HG02885 (cell line): ENCODE results near the gene PLD3.

Source experiments
- ATAC-seq: cut with Tn5 transposase; IDR thresholded peaks from one replicate; pipeline ENCODE4 v1.9.1; 2021; ENCODE audit warnings: mild to moderate bottlenecking; ENCODE audit not compliant: unreplicated experiment, poor library complexity

PLD3 gene, protein sequence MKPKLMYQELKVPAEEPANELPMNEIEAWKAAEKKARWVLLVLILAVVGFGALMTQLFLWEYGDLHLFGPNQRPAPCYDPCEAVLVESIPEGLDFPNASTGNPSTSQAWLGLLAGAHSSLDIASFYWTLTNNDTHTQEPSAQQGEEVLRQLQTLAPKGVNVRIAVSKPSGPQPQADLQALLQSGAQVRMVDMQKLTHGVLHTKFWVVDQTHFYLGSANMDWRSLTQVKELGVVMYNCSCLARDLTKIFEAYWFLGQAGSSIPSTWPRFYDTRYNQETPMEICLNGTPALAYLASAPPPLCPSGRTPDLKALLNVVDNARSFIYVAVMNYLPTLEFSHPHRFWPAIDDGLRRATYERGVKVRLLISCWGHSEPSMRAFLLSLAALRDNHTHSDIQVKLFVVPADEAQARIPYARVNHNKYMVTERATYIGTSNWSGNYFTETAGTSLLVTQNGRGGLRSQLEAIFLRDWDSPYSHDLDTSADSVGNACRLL

DNA sequence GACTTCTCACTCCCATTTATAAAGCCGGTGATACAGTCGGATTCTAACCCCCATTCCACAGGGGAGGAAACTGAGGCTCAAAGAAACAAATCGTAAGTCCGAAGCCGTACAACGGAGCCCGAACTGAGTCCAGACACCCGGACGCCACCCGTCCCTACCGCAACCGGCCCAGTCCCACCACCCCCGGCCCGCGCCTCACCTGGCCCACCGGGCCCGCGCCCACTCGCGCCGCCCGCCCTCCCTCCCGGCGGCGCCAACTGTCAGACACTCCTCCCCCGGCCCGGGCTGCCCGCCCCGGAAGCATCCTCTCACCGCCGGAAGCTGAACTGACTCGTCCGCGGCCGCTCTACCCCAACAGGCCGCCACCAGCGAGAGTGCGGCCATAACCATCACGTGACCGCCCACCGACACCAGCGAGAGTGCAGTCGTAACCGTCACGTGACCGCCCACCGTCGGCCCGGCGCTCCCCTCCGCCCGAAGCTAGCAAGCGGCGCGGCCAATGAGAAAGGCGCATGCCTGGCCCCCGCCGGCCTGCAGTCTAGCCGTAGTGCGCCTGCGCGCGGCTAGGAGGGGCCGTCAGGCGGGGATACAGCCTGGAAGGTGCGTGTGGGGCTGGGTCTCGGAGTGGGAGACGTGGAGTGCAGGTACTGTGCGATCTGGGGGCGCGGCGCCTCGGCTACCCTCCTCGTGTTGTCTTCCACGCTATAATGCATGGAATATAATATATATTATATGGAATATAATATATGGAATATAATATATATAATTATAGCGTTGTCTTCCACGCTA lies at the start of gene PLD3, which contains the start of gene C19orf47:
PLD3 (plus strand) TSS at position 571 of the 789 bp plus-strand sequence. CDS start 17,789 bp downstream, outside the sequence.
C19orf47 (minus strand) TSS at position 273 of the 789 bp plus-strand sequence. CDS start 6,540 bp downstream, outside the sequence.
- peak; percentile 97 for ATAC-seq

DNA sequence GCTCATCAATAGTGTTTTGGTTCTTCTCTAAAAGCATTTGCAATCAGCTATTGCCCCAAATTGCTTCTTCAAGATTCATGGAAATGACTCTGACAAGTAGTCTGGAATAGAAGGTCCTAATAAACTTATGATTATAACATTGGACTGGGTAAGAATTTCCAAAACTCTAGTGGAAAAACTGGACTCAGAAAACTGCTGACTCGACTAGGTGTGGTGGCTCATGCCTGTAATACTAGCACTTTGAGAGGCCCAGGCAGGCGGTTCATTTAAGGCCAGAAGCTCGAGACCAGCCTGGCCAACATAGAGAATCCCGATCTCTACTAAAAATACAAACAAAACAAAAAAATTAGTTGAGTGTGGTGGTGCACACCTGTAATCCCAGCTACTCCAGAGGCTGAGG lies 47.8 kb upstream of the PLD3 start:
- ATAC-seq, result no peak

DNA sequence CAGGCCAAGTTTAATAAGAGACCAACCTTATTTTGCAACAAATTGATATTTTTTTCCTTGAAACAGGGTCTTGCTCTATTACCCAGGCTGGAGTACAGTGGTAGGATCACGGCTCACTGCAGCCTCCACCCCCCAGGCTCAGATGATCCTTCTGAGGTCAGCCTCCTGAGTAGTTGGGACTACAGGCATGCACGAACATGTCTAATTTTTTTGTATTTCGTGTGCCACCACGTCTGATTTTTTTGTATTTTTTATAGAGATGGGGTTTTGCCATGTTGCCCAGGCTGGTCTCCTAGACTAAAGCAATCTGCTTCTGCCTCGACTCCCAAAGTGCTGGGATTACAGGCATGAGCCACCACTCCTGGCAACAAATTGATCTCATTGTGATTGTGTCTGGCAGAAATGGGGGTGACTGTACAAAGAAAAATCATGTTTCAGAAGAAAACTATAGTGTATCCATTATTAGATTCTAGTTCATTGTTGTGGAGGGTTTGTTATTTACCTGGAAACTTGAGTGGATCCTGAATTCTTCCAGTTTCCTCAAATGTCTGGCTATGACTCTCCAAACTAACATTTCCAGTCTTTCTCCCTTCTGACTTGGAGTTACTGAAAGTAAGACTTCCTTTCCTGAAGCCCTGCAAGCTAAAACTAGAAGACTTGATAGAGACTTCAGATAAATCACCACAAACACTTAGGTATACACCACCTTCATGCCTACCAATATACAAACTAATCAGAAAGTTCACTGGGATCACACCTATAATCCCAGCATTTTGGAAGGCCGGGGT lies 46.1 kb upstream of the PLD3 start:
- ATAC-seq, result no peak

GRCh38 chr19:40303765-40304164 lies 44.7 kb upstream of the PLD3 start:
- no peak for ATAC-seq

- no peak for ATAC-seq
Observed at GRCh38 chr19:40304306-40304705, 44.2 kb upstream of the PLD3 start.

DNA sequence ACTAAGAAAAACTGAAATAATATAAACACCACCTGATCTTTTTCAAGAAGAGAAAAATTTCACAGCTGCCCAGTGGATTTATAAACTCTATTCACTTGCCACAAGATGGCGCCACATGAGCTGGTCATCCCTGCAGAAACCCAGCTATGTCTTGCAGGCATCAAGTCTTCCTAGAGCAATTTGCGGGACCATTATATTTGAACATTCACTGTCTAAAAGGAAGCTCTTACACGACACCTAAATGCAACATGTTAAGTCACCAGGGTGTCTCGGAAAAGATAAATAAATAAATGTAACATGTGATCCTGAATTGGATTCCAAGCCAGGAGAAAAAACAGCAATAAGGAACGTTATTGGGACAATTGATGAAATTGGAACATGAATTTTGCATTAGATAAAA lies 43.1 kb upstream of the PLD3 start:
- no peak for ATAC-seq

DNA sequence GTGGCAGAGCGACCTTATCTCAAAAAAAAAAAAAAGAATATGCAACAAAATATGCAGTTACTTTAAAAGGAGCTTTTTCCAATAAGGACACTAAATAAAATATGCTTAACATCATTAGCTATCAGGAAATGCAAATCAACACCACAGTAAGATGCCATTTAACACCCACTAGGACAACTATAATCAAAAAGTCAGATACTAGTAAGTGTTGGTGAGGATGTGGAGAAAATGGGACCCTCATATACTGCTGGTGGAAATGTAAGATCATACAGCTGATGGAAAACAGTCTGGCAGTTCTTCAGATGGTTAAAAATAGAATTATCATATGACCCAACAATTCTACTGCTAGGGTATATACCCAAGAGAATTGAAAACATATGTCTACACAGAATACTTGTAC lies 38.8 kb upstream of the PLD3 start:
- ATAC-seq, result no peak

DNA sequence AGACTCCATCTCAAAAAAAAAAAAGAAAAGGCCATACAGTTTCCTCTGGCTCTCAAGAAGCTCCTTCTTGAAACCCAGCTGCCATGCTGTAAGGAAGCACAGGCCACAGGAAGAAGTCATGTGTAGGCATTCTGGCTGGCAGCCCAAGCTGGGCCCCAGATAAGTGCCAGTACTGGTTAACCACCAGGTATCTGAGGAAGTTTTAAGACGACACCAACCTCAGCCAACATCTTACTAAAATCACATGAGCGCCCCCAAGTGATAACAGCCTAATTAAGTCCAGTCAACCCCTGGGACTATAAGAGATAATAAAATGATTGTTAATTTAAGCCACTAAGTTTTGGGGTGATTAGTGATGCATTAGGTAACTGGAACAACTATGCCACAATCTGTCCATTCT lies 36.0 kb upstream of the PLD3 start:
- ATAC-seq, result no peak

DNA sequence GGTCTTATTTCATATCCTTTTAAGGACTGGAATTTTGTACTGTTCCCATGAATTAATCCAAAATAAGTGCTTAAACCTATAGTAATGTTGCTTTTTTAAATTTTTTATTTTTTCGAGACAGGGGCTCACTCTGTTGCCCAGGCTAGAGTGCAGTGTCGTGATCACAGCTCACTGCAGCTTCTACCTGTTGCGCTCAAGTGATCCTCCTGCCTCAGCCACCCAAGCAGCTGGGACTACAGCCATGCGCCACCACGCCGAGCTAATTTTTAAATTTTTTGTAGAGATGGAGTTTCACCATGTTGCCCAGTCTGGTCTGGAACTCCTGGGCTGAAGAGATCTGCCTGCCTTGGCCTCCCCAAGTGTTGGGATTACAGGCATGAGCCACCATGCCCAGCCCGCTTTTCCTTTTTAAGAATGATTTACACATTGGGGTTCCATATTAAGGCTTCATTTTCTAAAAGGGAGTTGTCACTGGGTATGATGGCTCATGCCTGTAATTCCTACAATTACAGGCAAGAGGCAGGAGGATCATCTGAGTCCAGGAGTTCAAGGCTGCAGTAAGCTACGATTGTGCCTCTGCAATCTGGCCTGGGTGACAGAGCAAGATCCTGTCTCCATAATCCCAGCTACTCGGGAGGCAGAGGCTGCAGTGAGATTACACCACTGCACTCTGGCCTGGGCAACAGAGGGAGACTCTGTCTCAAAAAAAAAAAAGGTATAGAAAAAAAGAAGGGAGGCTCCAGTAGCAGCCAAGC lies 35.1 kb upstream of the PLD3 start:
- no peak for ATAC-seq

DNA sequence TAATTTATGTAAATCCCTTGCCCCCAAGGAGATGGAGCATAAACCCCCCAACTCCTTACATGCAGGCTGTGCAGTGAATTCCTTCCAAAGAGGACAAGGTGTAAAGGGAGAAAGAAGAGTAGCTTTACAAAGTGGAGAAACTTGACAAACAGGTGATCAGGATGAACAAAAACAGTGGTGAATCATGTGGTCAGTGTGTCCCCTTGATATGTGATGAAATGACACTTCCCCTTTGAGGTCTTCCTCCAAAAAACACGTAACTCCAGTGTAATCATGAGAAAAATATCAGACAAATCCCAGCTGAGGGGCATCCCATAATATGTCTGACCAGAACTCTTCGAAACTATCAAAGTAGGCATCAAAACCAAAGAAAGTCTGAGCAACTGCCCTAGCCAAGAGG lies 33.8 kb upstream of the PLD3 start:
- ATAC-seq, result no peak

DNA sequence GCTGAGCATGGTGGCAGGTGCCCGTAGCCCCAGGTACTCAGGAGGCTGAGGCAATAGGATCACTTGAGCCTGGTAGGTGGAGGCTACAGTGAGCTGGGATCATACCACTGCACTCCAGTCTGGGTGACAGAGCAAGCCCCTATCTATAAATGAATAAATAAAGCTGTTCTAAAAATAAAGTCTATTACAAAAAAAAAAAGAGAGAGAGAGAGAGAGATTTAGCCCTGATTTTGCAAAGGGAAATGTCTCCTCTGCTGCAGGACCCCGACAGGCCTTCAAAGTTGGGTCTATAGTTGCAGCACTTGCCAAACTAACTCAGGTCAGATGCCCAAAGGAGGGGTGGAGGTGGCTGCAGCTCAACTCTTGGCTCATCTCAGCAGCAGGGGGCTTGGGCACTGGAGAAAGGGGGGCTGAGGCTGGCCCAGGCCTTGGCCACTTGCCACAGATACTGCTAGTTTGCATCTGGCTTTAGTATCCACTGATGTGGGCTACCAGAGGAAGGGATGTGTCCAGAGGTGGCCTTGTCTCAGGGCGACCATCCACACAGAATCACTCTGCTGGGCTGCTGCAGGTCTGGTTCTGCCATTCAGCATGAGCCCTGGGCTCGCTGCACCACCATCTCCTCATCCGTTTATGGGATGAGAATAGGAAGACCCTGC lies 32.6 kb upstream of the PLD3 start:
- ATAC-seq, result no peak

GRCh38 chr19:40317338-40317737 lies 31.2 kb upstream of the PLD3 start:
- ATAC-seq, result no peak

DNA sequence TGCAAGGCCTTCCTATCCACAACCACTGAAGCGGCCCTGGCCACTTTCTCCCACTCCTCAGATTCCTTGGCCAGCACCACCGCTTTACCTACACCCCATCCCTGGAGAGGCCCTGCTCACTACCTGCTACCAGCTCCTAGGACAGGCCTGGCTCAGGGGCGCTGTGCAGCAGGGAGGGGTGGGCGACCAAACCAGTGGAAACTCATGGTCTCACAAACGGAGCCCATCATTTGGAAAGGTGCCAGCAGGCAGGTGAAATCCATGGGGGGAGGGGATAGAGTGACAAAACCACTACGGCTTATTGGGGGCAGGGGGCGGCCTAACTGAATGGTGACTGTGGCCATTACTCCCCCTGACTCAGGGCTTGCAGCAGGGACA lies 27.9 kb upstream of the PLD3 start:
- no peak for ATAC-seq

GRCh38 chr19:40321076-40321475 lies 27.4 kb upstream of the PLD3 start:
- no peak for ATAC-seq

DNA sequence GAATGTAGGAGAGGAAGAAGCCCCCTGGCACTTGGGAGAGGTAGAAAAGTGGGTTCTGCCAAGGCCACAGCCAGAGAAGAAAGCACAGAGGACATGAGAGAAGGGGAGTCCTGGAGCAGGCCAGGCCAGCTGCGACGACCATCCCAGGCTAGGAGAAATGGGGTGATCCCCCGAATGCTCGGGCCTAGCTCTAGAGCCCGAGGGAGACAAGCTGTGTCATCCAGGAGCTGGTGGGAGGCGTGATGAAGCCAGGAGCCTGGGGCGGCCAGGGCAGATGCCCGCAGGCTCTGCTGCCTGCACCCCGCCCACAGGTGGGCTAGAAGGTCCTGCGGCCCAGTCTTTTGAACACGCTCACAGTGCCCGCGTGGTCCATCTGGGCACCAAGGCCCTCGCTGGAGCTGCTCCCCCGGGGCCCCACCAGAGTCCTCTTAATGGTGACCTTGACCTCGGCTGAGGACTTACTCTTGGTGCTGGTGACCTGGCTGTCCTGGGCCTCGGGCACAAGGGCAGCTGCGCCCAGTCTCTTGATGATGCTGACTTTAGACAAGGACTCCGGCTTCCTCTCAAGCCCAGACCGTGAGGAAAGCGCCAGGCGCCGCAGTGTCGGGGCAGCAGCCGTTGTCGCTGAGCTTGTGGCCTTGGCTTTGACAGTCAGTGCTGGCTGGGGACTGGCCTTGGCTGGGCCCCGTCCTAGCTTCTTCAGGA lies 26.8 kb upstream of the PLD3 start:
- ATAC-seq, result no peak

DNA sequence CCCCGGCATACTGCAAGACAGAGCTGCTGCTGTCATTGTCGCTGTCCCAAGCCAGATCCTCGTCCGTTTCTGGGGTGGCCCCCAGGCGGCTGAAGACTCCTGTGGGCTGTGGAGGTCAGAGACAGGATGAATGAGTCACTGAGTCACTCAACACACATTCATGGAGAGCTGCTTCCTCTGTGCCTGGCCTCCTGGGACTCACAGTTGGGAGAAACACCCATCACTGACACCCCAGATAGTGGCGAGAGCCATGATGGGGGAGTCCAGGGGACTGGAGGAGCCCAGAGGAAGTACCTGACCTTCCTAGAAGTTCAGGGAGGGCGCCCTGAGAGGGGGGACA lies 26.3 kb upstream of the PLD3 start:
- no peak for ATAC-seq

DNA sequence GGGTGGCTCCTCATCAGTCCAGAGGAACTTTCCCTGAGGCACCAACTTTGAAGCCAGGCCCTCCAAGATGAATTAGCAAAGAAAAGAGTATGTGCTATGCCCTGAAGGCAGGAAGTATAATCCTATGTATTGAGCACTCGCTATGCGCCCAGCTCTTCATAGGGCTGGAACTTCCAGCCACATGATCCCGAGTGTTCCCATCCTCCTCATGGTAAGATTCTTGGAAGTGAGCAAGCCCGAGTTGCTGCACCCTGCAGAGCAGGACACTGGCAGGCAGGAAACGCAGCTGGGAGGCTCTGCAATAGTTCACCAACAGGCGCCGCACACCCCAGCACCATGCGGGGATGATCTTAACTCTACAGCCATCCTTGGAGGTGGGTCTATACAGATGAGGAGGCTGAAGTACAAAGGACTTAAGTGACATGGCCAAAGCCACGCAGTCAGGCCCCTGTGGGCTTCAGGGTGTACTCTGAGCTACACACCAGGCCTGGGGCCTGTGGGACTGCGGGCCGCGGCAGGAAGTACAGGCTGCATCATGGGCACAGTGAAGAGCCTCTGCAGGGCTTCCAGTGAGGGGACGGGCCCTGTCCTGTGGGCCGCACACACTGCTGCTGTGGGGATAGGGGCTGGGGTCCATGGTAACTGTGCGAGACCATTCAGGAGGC lies 25.4 kb upstream of the PLD3 start:
- no peak for ATAC-seq

- no peak for ATAC-seq
Observed at GRCh38 chr19:40323705-40324104, 24.8 kb upstream of the PLD3 start.
